Measurements from ENCODE around the gene PPP4C.
A peak's percentile ranks its signal among the peaks of the same experiment; 100 is the strongest.

PPP4C gene

DNA sequence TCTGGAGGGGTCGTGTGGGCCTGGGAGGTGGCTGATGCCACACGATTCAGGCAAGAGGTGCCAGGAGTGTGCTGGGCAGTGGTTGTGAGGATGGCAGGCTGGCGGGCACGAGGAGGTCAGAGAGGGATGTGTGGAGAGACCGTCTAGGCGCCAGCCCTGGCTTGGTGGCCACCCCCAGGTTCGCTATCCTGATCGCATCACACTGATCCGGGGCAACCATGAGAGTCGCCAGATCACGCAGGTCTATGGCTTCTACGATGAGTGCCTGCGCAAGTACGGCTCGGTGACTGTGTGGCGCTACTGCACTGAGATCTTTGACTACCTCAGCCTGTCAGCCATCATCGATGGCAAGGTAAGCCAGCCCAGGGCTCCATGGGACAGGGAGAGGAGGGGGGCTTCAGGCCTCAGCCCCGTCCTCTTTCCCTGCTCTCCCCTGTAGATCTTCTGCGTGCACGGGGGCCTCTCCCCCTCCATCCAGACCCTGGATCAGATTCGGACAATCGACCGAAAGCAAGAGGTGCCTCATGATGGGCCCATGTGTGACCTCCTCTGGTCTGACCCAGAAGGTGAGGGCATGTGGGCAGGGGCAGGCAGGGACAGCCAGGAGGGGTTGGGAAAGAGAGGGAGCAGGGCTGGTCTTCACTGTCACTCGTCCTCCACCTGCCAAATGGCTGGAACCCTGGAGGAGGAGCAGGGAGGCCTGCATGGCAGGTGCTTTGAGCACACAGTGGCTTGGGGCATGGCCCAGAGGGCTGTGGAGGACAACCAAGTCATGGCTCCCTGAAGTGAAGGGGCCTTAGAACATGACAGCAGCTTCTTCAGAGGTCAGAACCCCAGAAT lies 7.6 kb downstream of the PPP4C start:
- no peak for DNase-seq

DNA sequence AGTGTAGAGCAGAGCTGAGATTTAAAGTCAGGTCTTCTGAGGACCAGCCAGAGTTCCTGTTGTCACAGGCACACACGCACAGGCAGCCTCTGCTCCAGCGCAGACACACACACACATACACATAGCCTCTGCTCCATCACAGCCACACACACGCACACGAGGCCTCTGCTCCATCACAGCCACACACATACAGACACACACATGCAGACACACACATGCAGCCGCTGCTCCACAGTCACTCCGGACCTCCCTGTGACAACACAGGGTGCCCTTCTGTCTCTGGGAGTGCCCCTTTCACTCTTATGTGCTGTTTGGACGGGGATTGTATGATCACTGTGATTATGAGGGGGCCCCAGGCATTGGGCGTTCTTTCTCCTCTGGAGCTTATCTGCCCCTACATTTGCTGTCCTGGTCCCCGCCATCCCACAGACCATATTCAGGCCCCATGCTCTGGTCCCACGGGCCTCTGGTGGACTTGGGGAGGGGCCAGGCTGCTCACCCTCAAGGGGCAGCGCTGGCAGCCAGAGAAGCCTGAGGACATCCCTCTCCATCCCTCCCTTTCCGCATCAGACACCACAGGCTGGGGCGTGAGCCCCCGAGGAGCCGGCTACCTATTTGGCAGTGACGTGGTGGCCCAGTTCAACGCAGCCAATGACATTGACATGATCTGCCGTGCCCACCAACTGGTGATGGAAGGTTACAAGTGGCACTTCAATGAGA lies 8.5 kb downstream of the PPP4C start:
- DNase-seq: no peak

DNA sequence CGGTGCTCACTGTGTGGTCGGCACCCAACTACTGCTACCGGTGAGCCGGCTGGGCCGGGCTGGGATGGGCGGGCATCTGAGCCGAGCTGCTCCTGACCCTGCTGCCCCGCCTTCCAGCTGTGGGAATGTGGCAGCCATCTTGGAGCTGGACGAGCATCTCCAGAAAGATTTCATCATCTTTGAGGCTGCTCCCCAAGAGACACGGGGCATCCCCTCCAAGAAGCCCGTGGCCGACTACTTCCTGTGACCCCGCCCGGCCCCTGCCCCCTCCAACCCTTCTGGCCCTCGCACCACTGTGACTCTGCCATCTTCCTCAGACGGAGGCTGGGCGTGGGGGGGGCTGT lies 9.0 kb downstream of the PPP4C start:
- no peak for DNase-seq

DNA sequence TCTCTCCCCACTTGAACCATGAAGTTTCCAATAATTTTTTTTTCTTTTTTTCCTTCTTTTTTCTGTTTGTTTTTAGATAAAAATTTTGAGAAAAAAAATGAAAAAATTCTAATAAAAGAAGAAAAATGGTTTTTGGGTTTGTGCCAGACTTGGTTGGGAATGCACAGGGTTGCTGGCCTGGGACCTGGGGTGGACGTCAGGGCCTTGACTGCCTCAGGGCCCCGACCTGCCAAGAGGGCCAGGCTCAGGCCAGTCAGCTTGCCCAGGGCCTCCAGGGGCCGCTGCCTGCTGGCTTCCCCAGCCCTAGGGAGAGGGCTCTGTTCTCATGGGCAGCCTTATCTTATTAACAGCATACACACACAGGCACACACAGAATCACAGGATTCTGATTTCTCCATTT lies 9.5 kb downstream of the PPP4C start:
- DNase-seq: no peak

DNA sequence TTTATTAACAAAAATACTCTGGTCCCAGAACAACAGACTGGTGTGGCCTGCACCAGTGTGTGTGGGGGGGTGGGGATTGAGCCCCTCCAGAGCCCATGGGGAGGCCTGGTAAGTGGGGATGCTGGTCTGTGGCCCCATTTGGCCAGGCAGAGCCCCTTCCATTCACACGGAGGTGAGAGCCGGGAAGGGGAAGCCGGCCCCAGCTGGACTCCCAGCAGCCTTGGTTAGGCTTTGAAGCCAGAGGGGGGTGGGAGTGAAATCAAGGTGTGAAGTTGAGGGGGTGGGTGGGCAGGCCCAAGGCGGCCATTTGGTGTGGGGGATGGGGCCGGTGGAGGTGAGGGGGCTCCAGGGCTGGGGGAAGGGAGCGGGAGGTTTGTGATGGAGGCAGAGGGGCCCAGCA lies 10.0 kb downstream of the PPP4C start:
- no peak for DNase-seq

DNA sequence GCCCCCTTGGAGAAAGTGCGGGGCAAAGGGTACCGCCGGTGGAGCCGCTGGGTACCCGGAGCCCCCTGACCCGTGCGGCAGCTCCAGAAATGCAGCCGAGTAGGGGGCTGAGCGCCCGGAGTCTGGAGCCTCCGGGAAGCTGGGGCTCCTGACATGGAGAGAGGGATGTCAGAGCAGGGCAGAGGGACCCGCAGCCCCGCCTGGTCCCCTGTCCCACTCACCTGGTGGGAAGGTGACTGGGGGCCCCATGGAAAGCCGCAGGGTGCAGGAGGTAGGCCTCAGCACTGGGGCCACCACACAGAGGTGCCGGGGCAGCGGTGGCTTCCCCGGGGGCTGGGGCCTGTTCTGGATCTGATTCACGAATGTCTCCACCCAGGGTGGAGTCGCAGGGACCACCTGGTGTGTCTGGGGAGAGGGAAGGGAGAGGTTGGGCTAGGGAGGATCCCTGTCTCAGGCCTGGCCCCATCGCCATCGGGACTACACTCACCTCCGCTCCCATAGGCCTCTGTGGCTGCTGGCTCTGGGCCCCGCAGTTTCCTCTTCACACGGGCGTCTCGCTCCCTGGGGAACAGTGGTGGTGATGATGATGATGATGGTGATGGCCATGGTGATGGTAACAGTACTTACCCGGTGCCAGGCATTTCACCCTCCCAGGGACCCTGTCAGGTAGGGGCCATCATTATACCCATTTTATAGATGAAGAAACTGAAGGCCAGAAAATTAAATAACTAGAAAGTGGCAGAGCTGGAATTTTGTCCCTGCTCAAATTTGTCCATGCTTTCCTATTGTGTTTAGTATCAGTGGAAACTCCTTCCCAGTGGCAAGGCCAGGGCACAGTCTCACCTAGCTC lies 10.7 kb downstream of the PPP4C start:
- no peak for DNase-seq

DNA sequence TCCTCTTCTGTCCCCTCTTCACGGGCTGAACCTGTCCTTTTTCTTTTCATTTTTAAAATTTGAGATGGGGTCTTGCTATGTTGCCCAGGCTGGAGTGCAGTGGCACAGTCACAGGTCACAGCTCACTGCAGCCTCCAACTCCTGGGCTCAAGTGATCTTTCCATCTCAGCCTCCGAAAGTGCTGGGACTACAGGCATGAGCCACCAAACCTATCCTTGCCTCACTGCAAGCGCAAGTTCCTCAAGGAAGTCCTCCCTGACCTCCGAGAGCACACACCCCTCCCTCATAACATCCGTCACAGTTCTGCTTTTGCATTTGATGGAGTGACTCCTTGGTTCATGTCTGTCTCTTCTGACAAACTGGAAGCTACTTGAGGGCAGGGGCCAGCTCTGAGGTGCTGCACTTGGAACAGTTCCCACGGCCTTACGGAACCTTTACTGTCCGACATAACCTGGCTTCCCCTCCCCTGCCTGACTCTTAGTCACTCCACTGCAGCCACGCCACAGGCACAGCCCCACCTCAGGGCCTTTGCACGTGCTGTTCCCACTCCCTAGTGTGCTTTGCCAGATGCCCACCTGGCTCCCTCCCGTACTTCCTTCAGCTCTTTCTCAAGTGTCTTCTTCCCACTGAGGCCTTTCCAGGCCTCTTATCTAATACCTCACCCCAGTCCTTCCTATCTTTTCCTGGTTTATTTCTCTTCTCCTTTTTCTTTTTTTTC lies 11.5 kb downstream of the PPP4C start:
- DNase-seq: peak; percentile 92

DNA sequence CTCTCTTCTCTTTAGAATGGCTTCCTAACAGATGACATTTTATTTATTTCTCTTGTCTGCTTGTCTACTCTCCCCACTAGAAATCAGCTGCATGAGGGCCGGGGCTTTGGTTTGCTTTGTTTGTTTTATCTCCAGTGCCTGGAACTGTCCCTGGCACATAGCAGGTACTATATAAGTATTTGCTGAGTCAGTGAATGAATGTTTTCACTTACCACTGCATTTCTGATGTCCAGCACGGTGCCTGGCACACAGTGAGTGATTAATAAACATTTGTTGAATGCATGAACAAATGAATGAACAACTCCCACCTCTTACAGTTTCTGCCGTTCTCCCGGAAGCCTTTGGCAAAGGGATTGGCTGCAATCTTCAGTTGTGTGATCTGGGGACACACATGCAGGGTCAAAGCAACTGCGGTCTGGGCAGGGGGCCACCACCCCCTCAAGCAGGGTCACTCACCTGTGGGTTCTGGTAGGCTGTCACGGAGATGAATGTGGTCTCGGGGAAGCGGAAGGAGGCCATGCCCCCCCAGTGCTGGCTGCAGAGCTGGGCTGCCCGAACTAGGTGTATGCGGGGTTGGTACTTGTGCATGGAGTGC lies 12.5 kb downstream of the PPP4C start:
- DNase-seq: no peak

DNA sequence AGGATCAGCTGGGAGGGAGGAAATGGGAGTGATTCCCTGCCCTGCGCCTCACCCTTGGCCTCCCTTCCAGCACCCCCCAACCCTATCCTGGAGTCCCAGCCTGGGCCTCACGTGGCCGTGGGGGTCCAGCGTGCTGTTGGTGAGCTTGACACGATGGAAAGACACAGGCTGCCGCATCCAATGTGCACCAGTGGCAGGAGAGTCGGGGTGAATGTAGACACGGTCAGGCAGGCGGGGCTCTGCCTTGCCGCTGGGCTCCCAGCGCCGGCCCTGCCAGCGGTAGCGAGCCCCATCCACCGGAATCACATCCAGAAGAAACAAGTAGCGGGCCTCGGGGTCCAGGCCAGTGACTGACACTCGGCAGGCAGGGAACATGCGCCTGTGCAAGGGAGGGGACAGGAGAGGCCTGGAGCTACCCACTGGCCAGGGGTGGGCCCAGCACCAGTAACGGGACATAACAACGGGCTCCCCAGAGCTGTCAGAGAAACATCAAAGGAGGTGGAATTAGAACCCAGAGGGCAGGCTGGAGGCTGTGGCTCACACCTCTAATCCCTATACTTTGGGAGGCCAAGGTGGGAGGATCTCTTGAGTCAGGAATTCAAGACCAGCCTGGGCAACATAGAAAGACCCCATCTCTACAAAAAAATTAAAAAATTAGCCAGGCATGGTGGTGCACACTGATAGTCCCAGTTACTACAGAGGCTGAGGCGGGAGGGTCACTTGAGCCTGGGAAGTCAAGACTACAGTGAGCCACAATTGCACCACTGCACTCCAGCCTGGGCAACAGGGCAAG lies 13.2 kb downstream of the PPP4C start:
- no peak for DNase-seq

DNA sequence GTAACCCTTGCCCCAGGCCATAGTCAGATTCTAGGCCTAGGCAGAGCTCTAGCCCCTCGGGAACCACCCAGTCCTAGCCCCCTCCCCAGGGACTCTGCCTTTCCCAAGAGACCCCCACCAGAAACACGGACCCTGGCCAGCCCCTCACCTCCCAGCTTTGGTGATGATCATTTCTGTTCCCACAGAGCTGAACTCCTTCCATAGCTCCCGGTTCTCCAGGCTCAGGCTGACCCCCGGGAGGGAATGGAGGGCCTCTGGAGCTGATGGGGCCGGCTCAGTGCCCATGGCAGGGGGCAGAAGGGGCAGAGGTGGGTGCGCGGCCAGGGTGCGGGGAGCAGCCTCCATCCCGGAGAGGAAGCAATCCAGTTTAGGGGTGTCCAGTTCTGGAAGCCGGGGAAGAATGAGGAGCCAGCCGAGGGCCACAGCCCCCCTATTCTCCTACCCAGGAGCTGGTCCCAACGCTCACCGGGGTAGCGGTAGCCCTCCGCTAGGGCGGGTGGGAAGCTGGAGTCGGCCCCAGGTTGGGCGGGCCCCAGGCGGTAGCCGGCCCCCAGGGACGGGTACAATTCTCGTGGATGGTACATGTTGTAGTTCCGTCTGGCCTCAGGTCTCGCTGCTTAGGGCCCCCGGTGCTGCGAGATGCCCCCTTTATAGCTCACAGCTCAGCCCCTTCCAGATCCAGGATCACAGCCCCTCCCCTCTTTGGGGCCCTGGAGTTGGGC lies 15.0 kb downstream of the PPP4C start:
- no peak for DNase-seq

DNA sequence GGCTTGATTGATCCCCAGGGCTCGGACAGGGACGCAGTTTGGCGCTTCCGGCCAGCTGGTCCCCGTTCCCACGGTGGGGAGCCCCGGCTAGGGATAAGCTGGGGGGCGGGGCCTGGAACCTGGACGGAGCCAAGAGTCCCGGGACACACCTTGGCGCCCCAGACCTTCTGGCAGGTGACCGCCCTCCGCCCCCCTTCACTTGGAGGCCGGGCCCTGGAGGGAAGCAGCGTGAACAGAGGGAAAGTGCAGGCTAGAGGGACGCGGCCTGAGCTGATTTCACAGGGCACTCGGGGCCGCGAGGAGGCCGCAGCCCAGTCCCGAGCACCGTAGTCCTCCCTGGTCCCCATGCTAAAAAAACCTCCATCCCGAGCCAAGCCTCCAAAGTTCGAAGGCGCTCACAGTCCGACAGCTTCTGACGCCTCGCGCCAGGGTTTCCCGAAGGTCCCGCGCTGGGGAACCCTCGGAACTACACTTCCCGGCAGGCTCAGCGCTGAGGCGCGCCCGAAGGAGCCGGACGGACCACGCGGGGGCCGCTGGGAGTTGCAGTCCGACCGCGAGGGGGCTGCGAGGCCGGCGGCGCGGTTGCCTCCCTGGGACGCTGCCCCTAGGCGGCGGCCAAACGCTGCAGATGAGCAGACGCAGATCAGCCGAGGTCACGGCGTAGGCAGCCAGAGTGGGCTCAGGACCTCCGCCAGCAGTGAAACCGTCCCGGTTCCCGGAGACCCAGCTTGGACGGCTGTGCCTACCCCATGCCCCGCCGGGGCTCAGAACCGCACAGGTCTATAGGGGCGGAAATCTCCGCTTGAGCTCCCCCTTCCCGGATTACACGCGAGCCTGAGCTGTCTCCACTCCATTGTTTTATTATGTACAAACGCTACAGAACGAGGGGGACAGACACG lies 15.9 kb downstream of the PPP4C start, which contains the start of gene TBX6:
Gene TBX6 (minus strand): TSS at position 451 of the 899 bp plus-strand sequence. CDS start 731 bp downstream, outside the sequence.
- peak; percentile 94 to 97 for DNase-seq

DNA sequence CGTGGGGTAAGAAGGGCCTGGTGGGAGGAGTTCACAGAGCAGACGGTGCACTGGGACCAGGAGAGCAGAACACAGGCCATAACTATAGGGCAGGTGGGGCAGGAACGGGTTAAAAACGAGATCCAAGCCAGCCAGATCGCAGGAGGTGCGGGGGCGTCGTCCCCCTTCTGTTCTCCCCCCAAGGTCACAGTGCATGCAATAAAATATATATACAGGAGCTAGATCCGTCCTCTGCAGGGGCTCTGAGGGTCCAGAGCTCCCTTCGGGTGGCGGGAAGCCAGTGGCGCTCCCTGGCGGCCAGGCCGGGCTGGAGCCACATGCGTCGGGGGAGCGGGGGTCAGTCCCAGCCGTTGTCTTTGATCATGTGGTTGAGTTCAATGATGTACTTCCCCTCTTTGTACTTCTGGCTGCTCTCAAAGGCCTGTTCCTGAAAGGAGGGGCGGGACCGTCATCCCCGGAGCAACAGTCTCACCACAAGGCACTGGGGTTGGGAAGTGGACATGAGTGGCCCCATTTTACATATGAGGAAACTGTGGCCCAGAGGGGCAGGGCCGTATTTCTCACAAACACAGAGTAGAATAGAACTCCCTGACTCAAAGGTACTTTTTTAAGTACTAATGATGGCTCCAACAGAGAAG lies 16.7 kb downstream of the PPP4C start:
- peak; percentile 98 for DNase-seq

DNA sequence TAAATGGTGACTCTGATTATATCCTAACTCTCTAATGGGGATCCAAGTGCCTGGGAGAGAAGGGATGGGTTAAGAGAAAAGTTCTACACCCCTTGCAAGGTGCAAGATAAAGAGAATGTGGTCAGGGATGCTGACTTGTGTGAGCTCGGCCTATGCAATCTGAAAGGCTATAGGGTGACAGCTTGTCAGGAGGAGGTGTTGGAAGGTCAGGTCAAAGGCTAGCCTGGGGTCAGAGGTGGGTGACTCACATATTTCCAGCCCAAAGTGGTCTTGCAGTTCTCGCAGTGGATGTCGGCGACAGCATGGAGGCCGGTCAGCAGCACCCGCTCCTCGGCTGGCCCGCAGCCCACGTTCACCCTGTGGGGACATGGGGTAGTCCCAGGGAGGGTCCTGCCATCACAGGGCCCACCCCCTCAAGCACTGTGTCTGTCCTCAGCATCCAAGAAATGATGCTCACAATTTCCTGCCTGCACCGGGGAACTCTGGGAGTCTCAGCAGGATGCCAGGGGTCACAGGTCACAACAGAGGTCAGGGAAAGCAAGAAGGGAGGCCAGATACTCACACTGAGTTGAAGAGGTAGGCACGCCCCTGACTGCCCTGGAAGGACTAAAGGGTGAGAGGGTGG lies 18.9 kb downstream of the PPP4C start:
- DNase-seq: no peak

DNA sequence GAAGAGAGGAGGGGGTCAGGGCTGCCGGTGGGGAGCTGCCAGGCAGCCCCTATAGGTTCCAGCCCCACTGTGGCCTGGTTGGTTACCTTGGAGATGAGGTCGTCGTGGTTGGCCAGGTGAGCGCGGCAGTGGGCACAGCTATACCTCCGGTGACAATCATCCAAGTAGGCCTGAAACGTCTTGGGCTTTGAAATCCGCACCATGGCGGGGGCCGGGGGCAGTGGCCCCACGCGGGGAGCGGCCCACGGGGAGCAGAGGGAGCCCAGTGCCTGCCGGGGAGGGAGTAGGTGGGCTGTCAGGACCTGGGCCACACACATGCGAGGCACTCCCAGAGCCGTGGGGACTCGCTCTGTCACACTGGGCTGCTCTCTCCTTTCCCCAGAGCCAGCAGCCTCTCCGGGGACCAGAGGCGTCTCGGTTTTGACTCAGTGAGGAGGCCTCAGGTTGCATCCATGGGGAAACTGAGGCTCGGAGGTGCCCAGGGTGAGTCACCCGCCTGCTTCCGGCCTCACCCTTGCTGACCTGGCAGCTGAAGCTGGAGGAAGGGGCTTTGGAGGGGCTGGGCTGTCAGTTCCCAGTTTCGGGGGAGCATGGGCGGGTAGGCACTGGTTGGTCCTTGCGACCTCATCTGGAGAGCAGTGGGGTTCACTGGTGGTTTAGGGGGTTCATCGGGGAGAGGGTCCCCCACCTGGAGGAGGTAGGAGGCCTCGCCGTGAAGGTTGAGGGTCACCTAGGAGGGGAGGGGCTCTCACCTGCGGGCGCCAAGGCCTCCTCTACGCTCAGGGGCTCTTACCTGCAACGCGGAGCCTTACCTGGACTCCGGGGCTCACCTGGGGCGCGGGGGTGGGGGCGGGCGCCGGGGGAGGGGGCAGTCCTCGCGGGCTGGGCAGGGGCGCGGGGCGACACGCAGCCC lies 19.6 kb downstream of the PPP4C start:
- no peak for DNase-seq

DNA sequence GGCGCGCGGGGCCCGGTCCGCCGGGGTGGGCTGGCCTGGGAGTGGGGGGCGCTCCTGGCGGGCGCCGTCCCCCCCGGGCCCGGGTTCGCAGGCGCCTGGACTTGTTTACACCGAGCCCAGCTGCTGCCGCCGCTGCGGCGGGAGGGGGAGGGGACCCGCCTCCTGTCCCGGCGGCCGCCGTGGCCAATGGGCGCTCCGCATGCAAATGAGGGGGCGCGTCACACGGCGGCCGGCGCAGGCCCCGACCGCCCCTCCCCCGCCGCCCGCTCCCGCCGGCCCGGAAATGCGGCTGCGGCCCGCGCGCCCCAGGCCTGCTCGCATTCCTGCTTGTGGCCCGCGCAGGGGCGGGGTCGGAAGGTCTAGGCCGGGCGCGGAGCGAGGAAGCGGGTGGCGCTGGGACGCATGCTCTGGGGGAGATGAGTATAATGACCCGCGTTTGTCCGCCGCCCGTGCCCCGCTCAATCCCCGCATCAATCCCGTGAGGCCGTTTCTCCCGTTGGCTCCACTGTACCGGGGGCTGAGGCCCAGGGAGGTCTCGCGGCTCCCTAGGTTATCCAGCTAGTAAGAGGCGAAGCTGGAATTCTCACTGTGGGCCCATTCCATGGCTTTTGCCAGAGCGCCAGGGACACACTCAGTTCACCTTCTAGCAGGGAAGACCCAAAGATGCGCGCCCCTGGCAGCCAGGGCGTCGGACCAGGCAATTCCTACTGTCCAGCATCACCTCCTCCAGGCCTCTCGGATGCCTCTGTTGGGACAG lies 20.5 kb downstream of the PPP4C start, which contains the start of gene YPEL3:
Gene YPEL3 (minus strand): TSS at position 109 of the 757 bp plus-strand sequence. CDS start 731 bp downstream, outside the sequence.
- peak; percentile 66 to 87 for DNase-seq

DNA sequence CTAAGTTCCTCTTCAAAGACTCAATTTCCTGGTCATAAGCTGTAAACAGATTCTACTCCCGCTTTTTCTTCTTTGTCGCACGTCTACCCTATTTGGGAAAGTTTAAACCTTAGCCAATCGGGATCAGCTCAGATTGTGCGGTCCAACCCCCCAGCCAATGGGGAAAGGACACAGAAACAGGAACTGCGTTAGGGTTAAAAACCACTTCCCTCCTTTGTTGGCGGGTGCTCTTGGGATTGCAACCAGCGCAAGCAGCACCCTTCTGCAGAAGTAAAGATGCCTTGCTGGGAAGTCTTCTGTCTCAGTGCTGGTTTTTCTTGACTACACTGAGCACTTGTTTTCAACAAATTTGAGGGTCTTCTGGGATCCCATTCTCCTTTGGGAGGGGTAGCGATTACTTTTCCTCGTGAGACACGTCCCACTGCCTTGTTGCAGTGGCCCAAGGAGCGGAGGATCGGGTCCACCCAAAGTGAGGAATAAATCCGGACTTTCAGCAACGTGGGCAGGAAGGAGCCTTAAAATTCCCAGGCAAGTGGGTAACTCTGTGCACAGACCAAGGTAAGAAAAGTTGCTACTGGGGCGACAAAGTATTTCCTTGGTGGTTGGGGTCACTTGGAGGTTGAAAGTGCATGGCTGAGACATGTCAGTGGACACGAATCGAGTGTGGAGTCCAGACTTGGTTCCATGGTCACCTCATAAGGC lies 21.2 kb downstream of the PPP4C start:
- DNase-seq: peak; percentile 54 to 68

All from inflammatory macrophage (primary cell).